Keratinocyte (primary cell): Measurements from ENCODE around the gene CDC23. TPM values are rescaled to one million over a fixed set of nuclear protein-coding genes. Genes with fewer than 3 reads are reported as not detected.

Experiments
- DNase-seq: peaks from one replicate; pipeline ENCODE4 v3.0.0-alpha.2; 2011; ENCODE audit warnings: low read depth, missing footprints, low spot score
- FAIRE-seq: peaks from 2 replicates; lab custom pipeline; 2011; peaks lifted over from hg19 to GRCh38; lab: Jason Lieb, UNC
- H2AFZ ChIP-seq: 2 replicates; pipeline ENCODE4 v1.6.0; 2012; ENCODE audit warnings: low read length, control low read depth, inconsistent platforms; ENCODE audit not compliant: control insufficient read depth
- H3K27ac ChIP-seq: 2 replicates; pipeline ENCODE4 v1.5.1; 2011; ENCODE audit warnings: low read length; ENCODE audit not compliant: control insufficient read depth, insufficient read depth
- H3K27me3 ChIP-seq: 3 replicates; pipeline ENCODE4 v1.6.0; 2011; ENCODE audit warnings: low read length; ENCODE audit not compliant: control insufficient read depth, insufficient read depth; ENCODE audit errors: extremely low read depth
- H3K36me3 ChIP-seq, 2 experiments: 2 replicates in 1 of 2; 3 replicates in 1 of 2; pipeline ENCODE4 v1.5.1; 2011; ENCODE audit warnings: low read length in 2 of 2, mild to moderate bottlenecking in 1 of 2; ENCODE audit not compliant: control insufficient read depth in 2 of 2, insufficient read depth in 2 of 2; ENCODE audit errors: extremely low read depth in 1 of 2
- H3K4me1 ChIP-seq: 3 replicates; pipeline ENCODE4 v1.5.1; 2011; ENCODE audit warnings: low read length; ENCODE audit not compliant: control insufficient read depth, insufficient read depth; ENCODE audit errors: extremely low read depth
- H3K4me2 ChIP-seq: 3 replicates; pipeline ENCODE4 v1.6.0; 2011; ENCODE audit warnings: low read depth, low read length; ENCODE audit not compliant: control insufficient read depth, insufficient read depth; ENCODE audit errors: extremely low read depth
- H3K4me3 ChIP-seq, 3 experiments: fragments of 200-600 bp in 1 of 3; sonication (generic) in 1 of 3; 2 replicates in 2 of 3; 3 replicates in 1 of 3; pipeline ENCODE4 v1.5.1; 2011 to 2016; ENCODE audit warnings: low read length in 3 of 3, mild to moderate bottlenecking in 3 of 3, control low read depth in 2 of 3, inconsistent platforms in 1 of 3, low read depth in 1 of 3, mixed read lengths in 1 of 3, mixed run types in 1 of 3, moderate library complexity in 1 of 3; ENCODE audit not compliant: control insufficient read depth in 2 of 3, insufficient read depth in 2 of 3; ENCODE audit errors: extremely low read depth in 1 of 3
- H3K79me2 ChIP-seq: 2 replicates; pipeline ENCODE4 v1.6.0; 2012; ENCODE audit warnings: low read length; ENCODE audit not compliant: control insufficient read depth, insufficient read depth
- H3K9ac ChIP-seq: 3 replicates; pipeline ENCODE4 v1.6.0; 2011; ENCODE audit warnings: low read length; ENCODE audit not compliant: control insufficient read depth, insufficient read depth; ENCODE audit errors: extremely low read depth
- H3K9me1 ChIP-seq: 3 replicates; pipeline ENCODE4 v1.6.0; 2011; ENCODE audit warnings: low read length; ENCODE audit not compliant: control insufficient read depth, insufficient read depth; ENCODE audit errors: extremely low read depth
- H3K9me3 ChIP-seq: 2 replicates; pipeline ENCODE4 v1.5.1; 2012; ENCODE audit warnings: low read depth, low read length; ENCODE audit not compliant: control insufficient read depth
- H4K20me1 ChIP-seq: 3 replicates; pipeline ENCODE4 v1.6.0; 2011; ENCODE audit warnings: low read length; ENCODE audit not compliant: control insufficient read depth, insufficient read depth; ENCODE audit errors: extremely low read depth
- CTCF ChIP-seq, 3 experiments: IDR thresholded peaks in 1 of 3; conservative IDR thresholded peaks in 1 of 3; optimal IDR thresholded peaks in 1 of 3; 2 replicates in 2 of 3; 3 replicates in 1 of 3; pipeline versions ENCODE3 to v1.5.1; 2011; ENCODE audit warnings: low read length in 3 of 3, mild to moderate bottlenecking in 3 of 3, moderate library complexity in 2 of 3, control low read depth in 1 of 3, inconsistent platforms in 1 of 3; ENCODE audit not compliant: insufficient read depth in 2 of 3; ENCODE audit errors: extremely low read depth in 1 of 3
- EZH2 ChIP-seq: IDR thresholded peaks from one replicate; pipeline ENCODE4 v1.6.1; 2012; ENCODE audit warnings: inconsistent platforms, mild to moderate bottlenecking, low read length, moderate library complexity
- dilution Hi-C: fragments of 300-500 bp; cut with MboI; formaldehyde crosslinking; loops from one replicate; pipeline ENCODE4 v1.7.0; 2020; ENCODE audit warnings: low sequenced_read_pairs; ENCODE audit not compliant: extremely low pct_ligation_motif_present
- polyA plus RNA-seq, 5 experiments: library from polyadenylated mRNA; depleted of rRNA in 3 of 5; stranded (reverse) in 3 of 5; stranded (forward) in 1 of 5; unstranded in 1 of 5; fragments of >200 nt; gene quantifications; 1 replicate in 1 of 5; 2 replicates in 3 of 5; 3 replicates in 1 of 5; pipeline versions ENCODE4 v1.2.1 to v1.2.3, GENCODE V29; 2011 to 2012; ENCODE audit warnings: missing spikeins in 2 of 5, low read depth in 1 of 5, low replicate concordance in 1 of 5

CDC23 gene
- polyA plus RNA-seq, 1 donor (not counting 4 experiments of a cell fraction or from before 2014, with no cell fraction given): 40.2 TPM

GRCh38 chr5:138140268-138140667 lies 72.9 kb downstream of the CDC23 start:
- Histone ChIP-seq H3K4me3 (no peak overlapping the region), H3K79me2 (no peaks in the 10 kb centered on the region), H3K27ac (no peak overlapping the region), H3K4me2 (no peak overlapping the region), H4K20me1 (no peaks in the 10 kb centered on the region), H3K9me3 (no peaks in the 10 kb centered on the region), H3K4me1 (peaks cover 11% of the 10 kb centered on the region), H2AFZ (no peak overlapping the region), H3K36me3 (no peaks in the 10 kb centered on the region), H3K27me3 (no peaks in the 10 kb centered on the region), H3K9ac (no peak overlapping the region), H3K9me1 (no peaks in the 10 kb centered on the region)
- FAIRE-seq: no peak
- dilution Hi-C loops: no loop called here
- DNase-seq: no peak
- TF ChIP-seq EZH2: no peak
- TF ChIP-seq CTCF (optimal IDR thresholded peaks at IDR 0.05 in 1 of 3, IDR thresholded peaks at IDR 0.05 in 1 of 3, conservative IDR thresholded peaks at IDR 0.05 in 1 of 3; ENCODE audit: extremely low read depth in 1 of 3, insufficient read depth in 2 of 3, low read length in 3 of 3): no peak

- Histone ChIP-seq H3K9ac (no peak overlapping the region), H3K4me3 (no peak overlapping the region), H3K36me3 (no peaks in the 10 kb centered on the region), H3K4me2 (no peak overlapping the region), H3K4me1 (peaks cover 11% of the 10 kb centered on the region), H4K20me1 (no peaks in the 10 kb centered on the region), H3K9me1 (no peaks in the 10 kb centered on the region), H3K9me3 (no peaks in the 10 kb centered on the region), H3K79me2 (no peaks in the 10 kb centered on the region), H2AFZ (no peak overlapping the region), H3K27ac (no peak overlapping the region), H3K27me3 (no peaks in the 10 kb centered on the region)
- FAIRE-seq (no peak), DNase-seq (no peak)
- no peak for TF ChIP-seq CTCF (optimal IDR thresholded peaks at IDR 0.05 in 1 of 3, IDR thresholded peaks at IDR 0.05 in 1 of 3, conservative IDR thresholded peaks at IDR 0.05 in 1 of 3; ENCODE audit: extremely low read depth in 1 of 3, insufficient read depth in 2 of 3, low read length in 3 of 3)
- TF ChIP-seq EZH2: no peak
- dilution Hi-C loops: no loop called here
Measured at GRCh38 chr5:138139781-138140090, 73.4 kb downstream of the CDC23 start.
